ENCODE measurements around the gene ZNF678.
"Not testable (repeated sequence)": the region's sequence is repeated elsewhere in the genome, so short reads cannot be mapped to it uniquely, and the experiment has no call there.

ZNF678 gene

GRCh38 chr1:227563324-227564201 lies at the start of gene ZNF678:
Gene ZNF678 (plus strand): TSS chr1:227563556. CDS start chr1:227650992, 87,436 bp downstream.
- DNase-seq, result peak; percentile 98

DNA sequence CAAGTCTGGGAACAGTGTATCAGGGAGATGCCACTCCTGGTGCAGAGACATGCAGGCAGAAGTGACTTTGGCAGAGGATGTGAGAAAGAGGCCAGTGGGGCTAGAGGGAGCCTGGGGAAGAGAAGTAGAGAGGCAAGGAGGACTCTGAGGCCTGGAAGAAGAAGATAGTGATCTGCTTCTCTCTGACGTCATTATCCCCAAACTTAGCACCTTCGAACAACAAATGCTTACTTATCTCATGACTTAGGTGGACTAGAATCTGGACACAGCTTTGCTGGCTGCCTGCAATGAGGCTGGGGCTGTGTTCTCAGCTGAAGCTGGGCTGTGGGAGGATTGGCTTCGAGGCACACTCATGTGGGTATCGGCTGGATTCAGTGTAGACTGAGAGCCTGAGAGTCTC lies 44.5 kb upstream of the ZNF678 start:
- no peak for DNase-seq

DNA sequence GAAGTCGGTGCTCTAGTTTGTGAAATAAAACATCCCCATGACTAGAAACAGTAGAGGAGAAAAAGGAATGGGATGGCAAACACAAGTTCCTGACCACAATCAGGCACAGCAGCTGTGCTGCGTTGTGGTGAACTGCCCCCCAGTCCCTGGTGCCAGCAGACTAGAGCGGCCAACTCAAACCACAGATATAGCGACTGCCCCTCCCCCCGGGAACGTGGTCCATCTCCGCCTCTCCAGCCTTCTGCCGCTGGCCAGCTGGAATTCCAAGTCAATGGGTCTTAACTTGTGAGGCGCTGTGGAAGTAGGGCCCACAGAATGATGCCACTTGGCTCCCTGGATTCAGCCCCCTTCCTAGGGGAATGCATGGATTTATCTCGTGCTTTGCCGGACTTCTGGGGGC lies 41.6 kb upstream of the ZNF678 start:
- DNase-seq, result no peak

GRCh38 chr1:227526524-227526923 lies 36.8 kb upstream of the ZNF678 start:
- no peak for DNase-seq

GRCh38 chr1:227532019-227532619 lies 31.2 kb upstream of the ZNF678 start:
- DNase-seq, result peak; percentile 73

GRCh38 chr1:227540170-227541098 lies 22.9 kb upstream of the ZNF678 start:
- peak; percentile 24 for DNase-seq

- DNase-seq, result no peak
Observed at GRCh38 chr1:227541129-227541528, 22.2 kb upstream of the ZNF678 start.

- peak; percentile 68 for DNase-seq
Observed at GRCh38 chr1:227541796-227542152, 21.6 kb upstream of the ZNF678 start.

DNA sequence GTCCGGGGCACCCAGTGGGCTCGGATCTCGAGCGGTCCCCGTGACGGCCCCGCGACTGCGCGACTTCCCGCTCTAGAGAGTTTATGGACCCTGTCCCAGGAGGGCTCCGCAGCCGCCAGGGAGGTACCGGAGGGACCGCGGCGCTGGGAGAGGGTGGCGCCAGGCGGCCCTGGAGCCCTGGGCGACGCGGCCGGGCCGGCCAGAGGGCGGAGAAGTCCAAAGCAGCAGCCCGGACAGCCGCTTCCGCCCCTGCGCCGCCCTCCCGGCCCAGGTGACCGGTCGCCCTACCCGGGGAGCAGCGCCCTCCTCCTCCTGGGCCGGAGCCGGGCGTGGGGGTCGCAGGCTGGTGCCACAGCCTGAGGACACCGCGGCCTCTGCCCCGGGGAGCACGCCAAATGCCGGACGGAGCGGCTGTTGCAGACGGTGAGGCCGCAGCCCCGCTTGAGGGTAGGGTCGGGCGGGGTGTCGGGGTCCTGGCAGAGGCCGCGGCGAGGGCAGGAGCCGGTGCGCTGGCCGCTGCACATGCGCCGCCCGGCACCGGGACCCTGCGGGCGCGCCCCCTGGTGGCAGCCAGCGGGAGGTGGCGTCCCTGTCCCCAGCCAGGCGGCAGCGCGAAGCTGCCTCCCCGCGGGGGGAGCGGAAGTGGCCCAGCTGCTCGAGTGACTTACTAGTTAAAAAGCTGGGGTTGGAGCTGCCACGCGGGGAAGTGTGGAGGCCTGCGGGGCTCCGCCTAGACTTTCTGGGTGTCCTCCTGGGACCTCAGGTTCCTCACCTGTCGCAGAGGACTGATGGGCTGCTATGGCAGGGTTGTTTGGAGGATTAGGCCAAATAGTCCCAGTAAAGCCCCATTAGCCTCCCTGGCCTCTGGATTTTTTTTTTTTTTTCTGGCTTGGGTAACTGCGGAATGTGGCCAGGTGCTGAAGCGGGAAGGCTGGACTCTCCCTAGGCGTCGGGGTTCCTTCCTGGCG lies 20.9 kb upstream of the ZNF678 start:
- peak; percentile 95 for DNase-seq

- DNase-seq, result no peak
Observed at GRCh38 chr1:227543283-227544066, 19.9 kb upstream of the ZNF678 start.

DNA sequence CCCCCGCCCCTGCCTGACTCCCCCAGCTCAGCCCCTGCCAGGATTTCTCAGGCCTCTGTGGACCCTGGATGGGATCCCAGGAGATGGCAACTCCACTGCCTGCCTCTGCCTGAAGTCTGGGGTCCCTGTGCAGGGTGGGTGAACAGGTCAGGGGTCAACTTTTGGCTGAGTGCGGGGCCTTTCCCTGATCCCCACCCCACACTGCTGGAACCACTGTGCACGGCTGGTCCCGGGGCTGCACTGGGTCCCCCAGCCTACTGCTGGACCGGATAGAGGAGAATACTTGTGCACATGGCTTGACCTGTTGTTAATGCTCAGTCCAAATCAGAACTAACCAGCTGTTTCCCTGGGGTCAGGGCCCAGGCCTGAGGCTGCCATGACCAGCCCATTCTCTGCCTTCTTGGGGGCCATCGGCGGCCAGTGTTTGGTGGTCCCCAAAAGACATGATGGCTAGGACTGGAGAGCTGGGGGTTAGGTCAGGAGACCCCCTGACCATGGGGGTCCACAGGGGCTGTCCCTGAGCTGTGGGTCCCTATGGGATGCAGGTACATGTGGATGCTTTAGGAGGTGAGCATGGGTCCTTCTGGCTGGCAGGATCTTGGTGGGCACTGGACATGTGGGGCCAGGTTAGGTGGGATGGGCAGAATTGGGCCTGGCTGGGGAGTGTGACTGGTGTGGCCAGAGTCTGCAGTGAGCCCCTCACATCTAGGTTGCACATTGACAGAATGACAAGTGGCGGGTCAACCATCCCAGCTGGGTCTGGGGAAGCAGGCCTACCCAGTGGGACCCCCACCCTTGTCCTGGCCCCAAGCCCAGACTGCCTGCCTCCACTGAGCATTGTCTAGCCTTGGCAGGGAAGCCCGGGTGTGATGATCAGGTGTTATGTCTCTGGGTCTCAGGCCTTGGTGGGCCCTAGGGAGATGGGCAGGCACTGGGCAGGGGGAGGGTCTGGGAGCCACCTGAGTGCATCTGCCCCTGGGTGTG lies 19.0 kb upstream of the ZNF678 start:
- DNase-seq, result no peak

DNA sequence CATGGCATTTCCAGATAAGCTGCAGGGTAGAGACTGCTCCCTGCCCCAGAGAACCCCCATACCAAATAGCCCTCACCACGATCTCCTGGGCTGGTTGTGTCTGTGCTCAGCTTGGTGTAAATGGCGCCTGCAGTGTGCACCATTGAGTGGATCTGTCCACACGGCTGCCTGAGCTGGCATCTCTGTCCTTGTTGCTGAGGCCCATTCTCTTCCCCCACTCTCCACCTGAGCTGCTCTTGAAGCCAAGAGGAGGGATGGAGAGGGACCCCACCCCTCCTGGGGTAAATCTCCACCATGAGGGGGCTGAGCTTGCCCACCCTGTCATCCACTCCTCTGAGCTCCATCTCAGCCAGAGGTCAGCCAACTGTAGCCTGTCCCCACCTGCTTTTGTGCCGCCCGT lies 18.0 kb upstream of the ZNF678 start:
- DNase-seq, result no peak

- no peak for DNase-seq
Observed at GRCh38 chr1:227546059-227546458, 17.3 kb upstream of the ZNF678 start.

- DNase-seq, result no peak
Observed at GRCh38 chr1:227546598-227547309, 16.6 kb upstream of the ZNF678 start.

DNA sequence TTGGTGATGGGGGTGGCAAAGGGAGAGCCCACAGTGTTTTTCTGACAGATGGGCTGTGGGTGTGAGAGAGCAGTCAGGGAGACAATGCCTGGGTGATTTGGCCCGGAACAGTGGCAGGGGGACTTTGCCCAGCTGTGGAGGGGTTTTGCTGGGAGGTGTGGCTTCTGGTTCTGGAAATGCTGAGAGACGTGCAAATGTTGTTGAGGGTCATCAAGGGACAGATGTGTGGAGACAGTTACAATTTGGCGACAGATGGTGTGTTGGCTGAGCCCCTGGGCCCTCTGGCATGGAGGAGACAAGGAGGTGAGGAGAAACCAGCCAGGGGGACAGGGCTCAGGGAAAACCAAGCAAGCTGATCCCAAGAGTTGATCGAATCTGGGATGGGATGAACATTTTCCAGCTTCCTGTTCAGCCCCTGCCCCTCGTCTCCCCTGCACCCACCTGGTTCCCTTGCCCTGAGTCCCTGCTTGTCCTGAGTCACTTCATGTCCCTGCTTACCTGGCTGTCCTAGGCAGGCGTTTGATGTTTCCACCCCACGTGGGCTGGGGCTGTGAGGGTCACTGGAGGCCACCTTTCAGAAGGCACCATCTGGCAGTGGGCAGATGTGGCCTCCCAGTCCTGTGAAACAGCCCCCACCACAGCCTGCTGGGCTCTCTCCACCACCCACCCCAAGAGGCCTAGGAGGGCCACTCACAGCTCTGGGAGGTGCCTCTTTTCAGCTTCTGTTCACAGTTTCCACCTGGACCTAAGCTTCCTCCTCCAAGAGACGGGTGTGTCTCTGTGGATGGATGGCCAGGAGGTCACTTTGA lies 15.8 kb upstream of the ZNF678 start:
- no peak for DNase-seq

- no peak for DNase-seq
Observed at GRCh38 chr1:227548119-227548397, 15.3 kb upstream of the ZNF678 start.

GRCh38 chr1:227548448-227548847 lies 14.9 kb upstream of the ZNF678 start:
- DNase-seq, result no peak

GRCh38 chr1:227549892-227550291 lies 13.5 kb upstream of the ZNF678 start:
- DNase-seq, result no peak

- not testable (repeated sequence) for DNase-seq
Observed at GRCh38 chr1:227551881-227552280, 11.5 kb upstream of the ZNF678 start.
